ENCODE measurements around the gene RAD51B.

GRCh38 chr14:67933266-67933665 is 113.7 kb downstream of the RAD51B start:
- TF ChIP-seq CTCF (IDR thresholded peaks at IDR 0.05; ENCODE audit: insufficient read depth, low read length): no peak
- no peak for TF ChIP-seq REST (IDR thresholded peaks at IDR 0.05; ENCODE audit: insufficient replicate concordance, low read depth)
- no peak for TF ChIP-seq POLR2AphosphoS5 (IDR thresholded peaks at IDR 0.05; ENCODE audit: low read depth)
- TF ChIP-seq GABPA (IDR thresholded peaks at IDR 0.05; ENCODE audit: low read depth): no peak
- TF ChIP-seq SPI1 (IDR thresholded peaks at IDR 0.05; ENCODE audit: borderline replicate concordance, low read depth): no peak

Data from HL-60 (cell line).